Upper lobe of left lung (tissue), 6 donors: ENCODE measurements around the gene PPP6R2. TPM values are rescaled to one million over a fixed set of nuclear protein-coding genes. Genes with fewer than 3 reads are reported as not detected.
"Not testable (repeated sequence)": the region's sequence is repeated elsewhere in the genome, so short reads cannot be mapped to it uniquely, and the experiment has no call there.

Experiments used
- ATAC-seq, 2 donors: fragments of 200-7000 bp; cut with Tn5 transposase; one replicate each; pipeline ENCODE4 v1.9.1; 2022; ENCODE audit warnings: mild to moderate bottlenecking in 2 of 2, moderate library complexity in 2 of 2; ENCODE audit not compliant: low FRiP score in 2 of 2
- DNase-seq, 2 donors: peaks; one replicate each; pipeline ENCODE4 v3.0.0-alpha.2; 2019 to 2020
- H3K27ac ChIP-seq, 4 donors: fragments of 200-600 bp; sonication (generic); one replicate each; pipeline ENCODE4 v1.5.1; 2016 to 2019
- H3K27me3 ChIP-seq, 4 donors: fragments of 200-600 bp; sonication (generic); one replicate each; pipeline ENCODE4 v1.5.1; 2017 to 2019
- H3K36me3 ChIP-seq, 4 donors: fragments of 200-600 bp; sonication (generic); one replicate each; pipeline ENCODE4 v1.5.1; 2016 to 2019
- H3K4me1 ChIP-seq, 4 donors: fragments of 200-600 bp; sonication (generic); one replicate each; pipeline ENCODE4 v1.5.1; 2018 to 2019
- H3K4me3 ChIP-seq, 4 donors: fragments of 200-600 bp; sonication (generic); one replicate each; pipeline ENCODE4 v1.5.1; 2017 to 2019; ENCODE audit warnings: mild to moderate bottlenecking in 2 of 4, moderate library complexity in 1 of 4
- H3K9me3 ChIP-seq, 4 donors: fragments of 200-600 bp; sonication (generic); one replicate each; pipeline ENCODE4 v1.5.1; 2018 to 2019
- CTCF ChIP-seq, 6 experiments: fragments of 450-650 bp in 4 of 6; fragments of 200-600 bp in 2 of 6; sonication (generic) in 2 of 6; IDR thresholded peaks; one replicate each; pipeline ENCODE4 v1.5.1; 2016 to 2019; ENCODE audit warnings: antibody characterized with exemption in 6 of 6
- EP300 ChIP-seq, 4 donors: sonication (generic); formaldehyde crosslinking; IDR thresholded peaks; one replicate each; pipeline ENCODE4 v1.5.1; 2017; ENCODE audit warnings: antibody characterized with exemption in 4 of 4, control low read depth in 2 of 4
- POLR2A ChIP-seq, 4 donors: fragments of 450-650 bp; IDR thresholded peaks; one replicate each; pipeline ENCODE4 v1.5.1; 2016 to 2017; ENCODE audit warnings: antibody characterized with exemption in 4 of 4, mild to moderate bottlenecking in 2 of 4
- POLR2AphosphoS5 ChIP-seq, 2 donors: sonication (generic); formaldehyde crosslinking; IDR thresholded peaks; one replicate each; pipeline ENCODE4 v1.5.1; 2017; ENCODE audit warnings: antibody characterized with exemption in 2 of 2
- WGBS, 2 donors: methylation state at CpG; one replicate each; pipeline ENCODE4 v1.1.5; 2017 to 2018; 5-methylcytosine and 5-hydroxymethylcytosine counted together
- total RNA-seq, 6 donors: library from RNA; depleted of rRNA in 4 of 6; stranded (reverse); fragments of >200 nt in 4 of 6; gene quantifications; one replicate each; pipeline versions ENCODE4 v1.1.0 to v1.2.1, GENCODE V29; 2016 to 2021
- donor health status: DM: no; HTN: no; CAD: no; lungs with moderate emphysema.
- donor health status: DM: no; HTN: yes; CAD: no; lungs with severe emphysema.

Gene PPP6R2
- total RNA-seq, 6 donors from 2014 or later = 53.0 to 264 (median 63.8) TPM

GRCh38 chr22:50406416-50407170, 63.5 kb downstream of the PPP6R2 start:
- Histone ChIP-seq H3K36me3 (peaks cover 10 to 38% (median 27%) of the 10 kb centered on the region in 4 donors), H3K27me3 (no peaks in the 10 kb centered on the region), H3K4me1 (peaks cover 7 to 20% (median 14%) of the 10 kb centered on the region in 4 donors), H3K9me3 (no peaks in the 10 kb centered on the region), H3K27ac (peak overlapping the region in 3 of 4 donors; percentile 33 to 35 (median 35)), H3K4me3 (no peak overlapping the region)
- 92 to 93% methylated on average over 25 of the region's 25 CpGs for WGBS, 2 donors
- no peak for DNase-seq
- TF ChIP-seq POLR2A (IDR thresholded peaks at IDR 0.05) (no peak), POLR2AphosphoS5 (IDR thresholded peaks at IDR 0.05) (no peak)
- ATAC-seq = no peak

GRCh38 chr22:50408311-50408710, 65.2 kb downstream of the PPP6R2 start:
- TF ChIP-seq POLR2AphosphoS5 (IDR thresholded peaks at IDR 0.05) (no peak), POLR2A (IDR thresholded peaks at IDR 0.05) (no peak), EP300 (IDR thresholded peaks at IDR 0.05) (no peak), CTCF (IDR thresholded peaks at IDR 0.05) (no peak)
- Histone ChIP-seq H3K4me1 (peaks cover 5 to 20% (median 10%) of the 10 kb centered on the region in 4 donors), H3K4me3 (no peak overlapping the region), H3K36me3 (peaks cover 10 to 38% (median 27%) of the 10 kb centered on the region in 4 donors), H3K9me3 (no peaks in the 10 kb centered on the region), H3K27me3 (no peaks in the 10 kb centered on the region), H3K27ac (no peak overlapping the region)
- 93 to 96% methylated on average over 13 of the region's 13 CpGs for WGBS, 2 donors
- no peak for DNase-seq
- ATAC-seq = no peak

- Histone ChIP-seq H3K36me3 (peaks cover 13 to 42% (median 30%) of the 10 kb centered on the region in 4 donors), H3K4me1 (peaks cover 0 to 14% (median 4%) of the 10 kb centered on the region in 4 donors)
- not testable (repeated sequence) for H3K27me3 ChIP-seq, DNase-seq, H3K9me3 ChIP-seq, H3K27ac ChIP-seq, H3K4me3 ChIP-seq, ATAC-seq
- WGBS, 2 donors = 77 to 80% methylated on average over 9 of the region's 9 CpGs
These were observed 65.8 kb downstream of the PPP6R2 start for GRCh38 chr22:50408954-50409353.

GRCh38 chr22:50414476-50415248, 71.5 kb downstream of the PPP6R2 start:
- DNase-seq (no peak), ATAC-seq (no peak)
- Histone ChIP-seq H3K27ac (no peak overlapping the region), H3K4me1 (peaks cover 0 to 14% (median 4%) of the 10 kb centered on the region in 4 donors), H3K36me3 (peaks cover 31 to 67% (median 58%) of the 10 kb centered on the region in 4 donors), H3K27me3 (no peaks in the 10 kb centered on the region), H3K9me3 (no peaks in the 10 kb centered on the region), H3K4me3 (no peak overlapping the region)
- no peak for TF ChIP-seq POLR2AphosphoS5 (IDR thresholded peaks at IDR 0.05)
- TF ChIP-seq CTCF (IDR thresholded peaks at IDR 0.05) = no peak
- WGBS, 2 donors = 91 to 92% methylated on average over 22 to 26 of the region's 31 CpGs

GRCh38 chr22:50415426-50415825, 72.3 kb downstream of the PPP6R2 start:
- H3K36me3 ChIP-seq = peaks cover 34 to 69% (median 64%) of the 10 kb centered on the region in 4 donors
- H3K27me3 ChIP-seq = no peaks in the 10 kb centered on the region
- ATAC-seq (no peak), DNase-seq (no peak)
- no peaks in the 10 kb centered on the region for H3K9me3 ChIP-seq
- TF ChIP-seq EP300 (IDR thresholded peaks at IDR 0.05) (no peak), CTCF (IDR thresholded peaks at IDR 0.05) (no peak), POLR2AphosphoS5 (IDR thresholded peaks at IDR 0.05) (no peak), POLR2A (IDR thresholded peaks at IDR 0.05) (no peak)
- no peak overlapping the region for H3K27ac ChIP-seq
- no peak overlapping the region for H3K4me3 ChIP-seq
- 94 to 99% methylated on average over 10 to 12 of the region's 12 CpGs for WGBS, 2 donors
- H3K4me1 ChIP-seq = peaks cover 0 to 14% (median 4%) of the 10 kb centered on the region in 4 donors
